Activated CD4-positive, alpha-beta T cell treated with anti-CD3 and anti-CD28 coated beads, Interleukin-2, Interleukin-6, amounts not matched to agents 100 ng/mL and 50 ng/mL, durations not matched to agents 16 hours and 8 hours (primary cell): ENCODE results near the gene ARHGAP22.

Experiments
- DNase-seq: peaks from one replicate; pipeline ENCODE4 v3.0.0-alpha.2; 2020

ARHGAP22 gene

GRCh38 chr10:48411510-48411909, 193.4 kb downstream of the ARHGAP22 start:
- DNase-seq = no peak

GRCh38 chr10:48410503-48410902, 194.4 kb downstream of the ARHGAP22 start:
- DNase-seq = no peak

GRCh38 chr10:48406658-48407057, 198.2 kb downstream of the ARHGAP22 start:
- no peak for DNase-seq

- DNase-seq = no peak
These were observed 198.7 kb downstream of the ARHGAP22 start for GRCh38 chr10:48406204-48406603.

- DNase-seq = no peak
These were observed 200.2 kb downstream of the ARHGAP22 start for GRCh38 chr10:48404646-48405045.

GRCh38 chr10:48400850-48401220, 204.0 kb downstream of the ARHGAP22 start:
- DNase-seq = no peak

GRCh38 chr10:48400129-48400849, 204.6 kb downstream of the ARHGAP22 start:
- DNase-seq = no peak

- DNase-seq = no peak
These were observed 205.3 kb downstream of the ARHGAP22 start for GRCh38 chr10:48399551-48399950.

- no peak for DNase-seq
These were observed 205.8 kb downstream of the ARHGAP22 start for GRCh38 chr10:48399056-48399541.

GRCh38 chr10:48398261-48398660, 206.6 kb downstream of the ARHGAP22 start:
- DNase-seq = no peak
